Caco-2 (cell line): ENCODE data around the gene MYH7B. TPM values are rescaled to one million over a fixed set of nuclear protein-coding genes. Genes with fewer than 3 reads are reported as not detected.

Source experiments
- BruUV-seq: library from RNA; stranded (reverse); fragments of 400-500 nt; replicated peaks from 2 replicates; lab custom pipeline; 2021; lab: Mats Ljungman, UMichigan
- CTCF ChIA-PET: fragments of 300-600 bp; sonication (Branson Sonifier 250); formaldehyde crosslinking; loops from one replicate; lab custom pipeline; 2022; ENCODE audit warnings: antibody characterized with exemption; lab: Charles Lee
- POLR2A ChIA-PET: fragments of 300-600 bp; sonication (Branson Sonifier 250); formaldehyde crosslinking; loops from one replicate; lab custom pipeline; 2022; ENCODE audit warnings: antibody characterized with exemption; lab: Charles Lee
- DNase-seq, 2 experiments: peaks; one replicate each; pipeline versions ENCODE4 v3.0.0 to v3.0.0-alpha.2; 2020 to 2022
- H3K27me3 ChIP-seq: replicated peaks from 2 replicates; pipeline ENCODE4 v1.6.0; 2011; ENCODE audit warnings: low read length; ENCODE audit not compliant: control insufficient read depth, insufficient read depth
- H3K36me3 ChIP-seq: 2 replicates; pipeline ENCODE4 v1.5.1; 2011; ENCODE audit warnings: low read length; ENCODE audit not compliant: control insufficient read depth, insufficient read depth
- H3K4me1 ChIP-seq: fragments of 250-450 bp; sonication (Bioruptor Pico); 2 replicates; pipeline ENCODE4 v1.5.1; 2020; ENCODE audit warnings: mild to moderate bottlenecking
- H3K4me3 ChIP-seq: 2 replicates; pipeline ENCODE4 v1.5.1; 2011; ENCODE audit warnings: low read depth, mild to moderate bottlenecking, control low read depth, low read length
- H3K9me3 ChIP-seq: fragments of 250-450 bp; sonication (Bioruptor Pico); 2 replicates; pipeline ENCODE4 v1.5.1; 2020; ENCODE audit warnings: mild to moderate bottlenecking, moderate library complexity
- H3K27ac Mint-ChIP-seq: one replicate; pipeline ENCODE4 v1.8.0; 2022; ENCODE audit warnings: mixed read lengths; ENCODE audit not compliant: unreplicated experiment
- H3K27me3 Mint-ChIP-seq: one replicate; pipeline ENCODE4 v1.8.0; 2022; ENCODE audit warnings: mixed read lengths; ENCODE audit not compliant: insufficient read depth, unreplicated experiment
- H3K36me3 Mint-ChIP-seq: one replicate; pipeline ENCODE4 v1.8.0; 2022; ENCODE audit warnings: mild to moderate bottlenecking, mixed read lengths; ENCODE audit not compliant: insufficient read depth, unreplicated experiment
- H3K4me1 Mint-ChIP-seq: one replicate; pipeline ENCODE4 v1.8.0; 2022; ENCODE audit warnings: low read depth, mixed read lengths; ENCODE audit not compliant: unreplicated experiment
- H3K4me3 Mint-ChIP-seq: one replicate; pipeline ENCODE4 v1.8.0; 2022; ENCODE audit warnings: mild to moderate bottlenecking, moderate library complexity, mixed read lengths; ENCODE audit not compliant: unreplicated experiment
- H3K9me3 Mint-ChIP-seq: one replicate; pipeline ENCODE4 v1.8.0; 2022; ENCODE audit warnings: mixed read lengths; ENCODE audit not compliant: unreplicated experiment
- CTCF ChIP-seq, 2 experiments: fragments of 200-600 bp in 1 of 2; IDR thresholded peaks; 1 replicate in 1 of 2; 2 replicates in 1 of 2; pipeline versions ENCODE4 v1.5.1 to v1.8.0; 2011 to 2022; ENCODE audit warnings: antibody characterized with exemption in 1 of 2, control low read depth in 1 of 2, inconsistent platforms in 1 of 2, low read depth in 1 of 2, low read length in 1 of 2, mild to moderate bottlenecking in 1 of 2, moderate library complexity in 1 of 2; ENCODE audit not compliant: insufficient read depth in 1 of 2, severe bottlenecking in 1 of 2, unreplicated experiment in 1 of 2
- intact Hi-C: fragments of 100-400 bp; cut with micrococcal nuclease; formaldehyde crosslinking; loops from one replicate; pipeline ENCODE4 v1.10.0; 2022; ENCODE audit not compliant: unreplicated experiment
- total RNA-seq: library from RNA; stranded (reverse); gene quantifications from 2 replicates; pipeline ENCODE4 v1.2.3, GENCODE V29; 2022

Gene MYH7B
- total RNA-seq, 1 experiment from 2014 or later, result 2.5 TPM

GRCh38 chr20:34977365-34978091 lies 21.9 kb downstream of the MYH7B start:
- ChIA-PET POLR2A (interaction anchor here (0.5 kb wide), 1 partner anchor 721 kb away, joined by 5 read pairs; the partner anchor contains the start of genes NFS1 and ROMO1), CTCF (interaction anchor here (0.7 kb wide), 1 partner anchor 38 kb away, joined by 3 read pairs; no protein-coding TSS in a partner anchor)
- Histone ChIP-seq H3K36me3 (no peaks in the 10 kb centered on the region), H3K9me3 (no peaks in the 10 kb centered on the region), H3K27me3 (no peaks in the 10 kb centered on the region), H3K4me1 (peaks cover 5% of the 10 kb centered on the region), H3K4me3 (no peak overlapping the region)
- no TSS peak for BruUV-seq
- no peaks in the 10 kb centered on the region for H3K36me3 Mint-ChIP-seq
- DNase-seq, result peak in 1 of 2 experiments; percentile 26
- peaks cover 2% of the 10 kb centered on the region for H3K27me3 Mint-ChIP-seq
- H3K9me3 Mint-ChIP-seq, result no peaks in the 10 kb centered on the region
- no peak for TF ChIP-seq CTCF (IDR thresholded peaks at IDR 0.05; ENCODE audit: insufficient read depth in 1 of 2, low read depth in 1 of 2, low read length in 1 of 2, severe bottlenecking in 1 of 2, unreplicated experiment in 1 of 2)
- intact Hi-C loops, result no loop called here
- H3K27ac Mint-ChIP-seq, result no peak overlapping the region
- H3K4me1 Mint-ChIP-seq, result peaks cover 7% of the 10 kb centered on the region
- H3K4me3 Mint-ChIP-seq, result no peak overlapping the region

GRCh38 chr20:34978092-34978744 lies 22.6 kb downstream of the MYH7B start:
- POLR2A ChIA-PET, result no interaction called here
- no peak overlapping the region for H3K27ac Mint-ChIP-seq
- no peaks in the 10 kb centered on the region for H3K9me3 ChIP-seq
- peaks cover 5% of the 10 kb centered on the region for H3K4me1 ChIP-seq
- no TSS peak for BruUV-seq
- no peak overlapping the region for H3K4me3 ChIP-seq
- H3K27me3 ChIP-seq, result no peaks in the 10 kb centered on the region
- intact Hi-C loops, result no loop called here
- H3K36me3 Mint-ChIP-seq, result no peaks in the 10 kb centered on the region
- CTCF ChIA-PET, result interaction anchor here (0.6 kb wide), 1 partner anchor 9 kb away, joined by 3 read pairs; no protein-coding TSS in a partner anchor
- DNase-seq, result no peak
- H3K9me3 Mint-ChIP-seq, result no peaks in the 10 kb centered on the region
- no peak overlapping the region for H3K4me3 Mint-ChIP-seq
- no peak for TF ChIP-seq CTCF (IDR thresholded peaks at IDR 0.05; ENCODE audit: insufficient read depth in 1 of 2, low read depth in 1 of 2, low read length in 1 of 2, severe bottlenecking in 1 of 2, unreplicated experiment in 1 of 2)
- peaks cover 2% of the 10 kb centered on the region for H3K27me3 Mint-ChIP-seq
- no peaks in the 10 kb centered on the region for H3K36me3 ChIP-seq
- peaks cover 7% of the 10 kb centered on the region for H3K4me1 Mint-ChIP-seq

GRCh38 chr20:34979366-34980153 lies 23.9 kb downstream of the MYH7B start:
- DNase-seq, result peak in 1 of 2 experiments; percentile 58
- H3K4me1 Mint-ChIP-seq, result peaks cover 7% of the 10 kb centered on the region
- no peak overlapping the region for H3K27ac Mint-ChIP-seq
- H3K9me3 ChIP-seq, result no peaks in the 10 kb centered on the region
- peaks cover 2% of the 10 kb centered on the region for H3K27me3 Mint-ChIP-seq
- no peak overlapping the region for H3K4me3 Mint-ChIP-seq
- no TSS peak for BruUV-seq
- H3K4me3 ChIP-seq, result no peak overlapping the region
- peaks cover 5% of the 10 kb centered on the region for H3K4me1 ChIP-seq
- CTCF ChIA-PET, result no interaction called here
- TF ChIP-seq CTCF (IDR thresholded peaks at IDR 0.05; ENCODE audit: insufficient read depth in 1 of 2, low read depth in 1 of 2, low read length in 1 of 2, severe bottlenecking in 1 of 2, unreplicated experiment in 1 of 2), result no peak
- H3K9me3 Mint-ChIP-seq, result no peaks in the 10 kb centered on the region
- H3K36me3 Mint-ChIP-seq, result no peaks in the 10 kb centered on the region
- intact Hi-C loops, result no loop called here
- H3K27me3 ChIP-seq, result no peaks in the 10 kb centered on the region
- no peaks in the 10 kb centered on the region for H3K36me3 ChIP-seq
- POLR2A ChIA-PET, result no interaction called here
